Measurements from ENCODE around the gene TMEM209.

The TMEM209 gene

GRCh38 chr7:130124711-130125110 is 80.5 kb downstream of the TMEM209 start (continued):
- no peak for TF ChIP-seq ZNF394 (tag by site-specific recombination; IDR thresholded peaks at IDR 0.05; ENCODE audit: borderline replicate concordance)

GRCh38 chr7:130123501-130123900 is 81.7 kb downstream of the TMEM209 start:
- no peaks in the 10 kb centered on the region for H3K9me3 ChIP-seq (ENCODE audit: control insufficient read depth, insufficient read depth, low read depth, low read length)
- peaks cover 7% of the 10 kb centered on the region; the same call in 1 of the 2 replicates for H3K4me1 ChIP-seq (ENCODE audit: control insufficient read depth, insufficient read depth, low read length)
- ChIA-PET CTCF (interaction anchor here (0.6 kb wide), 1 partner anchor 508 kb away, joined by 3 read pairs; no protein-coding TSS in a partner anchor), POLR2A (no interaction called here)
- H3K36me3 ChIP-seq (ENCODE audit: control insufficient read depth in 2 of 2, insufficient read depth in 1 of 2, low read length in 2 of 2), result peaks cover 7 to 41% of the 10 kb centered on the region in 2 experiments
- H3K4me3 ChIP-seq (ENCODE audit: low read depth, low read length), result no peak overlapping the region
- no peak for TF ChIP-seq ZNF292 (tag by site-specific recombination; IDR thresholded peaks at IDR 0.05; ENCODE audit: borderline replicate concordance, low read depth)
- no peak for TF ChIP-seq EGR2 (tag by site-specific recombination; IDR thresholded peaks at IDR 0.05; ENCODE audit: low read depth)
- TF ChIP-seq ZNF202 (tag by site-specific recombination; IDR thresholded peaks at IDR 0.05; ENCODE audit: borderline replicate concordance), result no peak
- no peak for TF ChIP-seq ZNF660 (tag by site-specific recombination; IDR thresholded peaks at IDR 0.05)
- no peak for TF ChIP-seq ZNF518A (tag by site-specific recombination; conservative IDR thresholded peaks at IDR 0.05; ENCODE audit: low read depth)
- TF ChIP-seq ZNF610 (tag by site-specific recombination; IDR thresholded peaks at IDR 0.05; ENCODE audit: borderline replicate concordance), result no peak
- TF ChIP-seq ZNF530 (tag by site-specific recombination; IDR thresholded peaks at IDR 0.05; ENCODE audit: low read depth), result no peak
- no peak for TF ChIP-seq SP7 (tag by site-specific recombination; IDR thresholded peaks at IDR 0.05)
- TF ChIP-seq ZNF555 (tag by site-specific recombination; conservative IDR thresholded peaks at IDR 0.05), result no peak
- no peak for TF ChIP-seq ZNF19 (tag by site-specific recombination; IDR thresholded peaks at IDR 0.05; ENCODE audit: low read depth)
- TF ChIP-seq MYNN (tag by site-specific recombination; IDR thresholded peaks at IDR 0.05; ENCODE audit: borderline replicate concordance), result no peak
- TF ChIP-seq ZNF701 (tag by site-specific recombination; IDR thresholded peaks at IDR 0.05), result no peak
- no peak for TF ChIP-seq ZNF274 (IDR thresholded peaks at IDR 0.05; ENCODE audit: low read length)
- TF ChIP-seq ZNF274 (tag by site-specific recombination; IDR thresholded peaks at IDR 0.05; ENCODE audit: borderline replicate concordance), result no peak
- TF ChIP-seq ZNF404 (tag by site-specific recombination; IDR thresholded peaks at IDR 0.05), result no peak
- no peak for TF ChIP-seq ZFP3 (tag by site-specific recombination; IDR thresholded peaks at IDR 0.05; ENCODE audit: low read depth)
- no peak overlapping the region for H3K27ac ChIP-seq (ENCODE audit: extremely low read depth, low read depth, low read length)

- POLR2A ChIA-PET, result no interaction called here
- TF ChIP-seq ZSCAN4 (tag by site-specific recombination; IDR thresholded peaks at IDR 0.05) (no peak), ZNF302 (tag by site-specific recombination; IDR thresholded peaks at IDR 0.05; ENCODE audit: low read depth) (no peak), TSHZ1 (tag by site-specific recombination; IDR thresholded peaks at IDR 0.05; ENCODE audit: borderline replicate concordance) (no peak), ZNF585B (tag by site-specific recombination; IDR thresholded peaks at IDR 0.05) (no peak), ZNF121 (tag by site-specific recombination; IDR thresholded peaks at IDR 0.05) (no peak), ZNF449 (tag by site-specific recombination; IDR thresholded peaks at IDR 0.05) (no peak)
Measured at GRCh38 chr7:130118801-130119200, 86.4 kb downstream of the TMEM209 start.

More at GRCh38 chr7:130118801-130119200, 86.4 kb downstream of the TMEM209 start:
- Histone ChIP-seq H3K4me3 (ENCODE audit: low read depth, low read length) (no peak overlapping the region), H3K9me3 (ENCODE audit: control insufficient read depth, insufficient read depth, low read depth, low read length) (no peaks in the 10 kb centered on the region), H3K27ac (ENCODE audit: extremely low read depth, low read depth, low read length) (no peak overlapping the region), H3K4me1 (ENCODE audit: control insufficient read depth, insufficient read depth, low read length) (no peaks in the 10 kb centered on the region), H3K36me3 (ENCODE audit: control insufficient read depth in 2 of 2, insufficient read depth in 1 of 2, low read length in 2 of 2) (peaks cover 4 to 23% of the 10 kb centered on the region in 2 experiments)
- CTCF ChIA-PET, result interaction anchor here (0.6 kb wide), 1 partner anchor 30 kb away, joined by 7 read pairs; no protein-coding TSS in a partner anchor
